ENCODE data around the gene SULT4A1.

GRCh38 chr22:43854121-43854785, 8.1 kb downstream of the SULT4A1 start:
- no peak for TF ChIP-seq CTCF (IDR thresholded peaks at IDR 0.05)
- TF ChIP-seq RAD21 (conservative IDR thresholded peaks at IDR 0.05 in 1 of 2, IDR thresholded peaks at IDR 0.05 in 1 of 2): no peak
- TF ChIP-seq USF2 (IDR thresholded peaks at IDR 0.05): no peak
- TF ChIP-seq POLR2A (IDR thresholded peaks at IDR 0.05; ENCODE audit: low read length): no peak
- no peak for TF ChIP-seq PHF8 (IDR thresholded peaks at IDR 0.05; ENCODE audit: borderline replicate concordance, low read depth)
- TF ChIP-seq, protein P1, sequence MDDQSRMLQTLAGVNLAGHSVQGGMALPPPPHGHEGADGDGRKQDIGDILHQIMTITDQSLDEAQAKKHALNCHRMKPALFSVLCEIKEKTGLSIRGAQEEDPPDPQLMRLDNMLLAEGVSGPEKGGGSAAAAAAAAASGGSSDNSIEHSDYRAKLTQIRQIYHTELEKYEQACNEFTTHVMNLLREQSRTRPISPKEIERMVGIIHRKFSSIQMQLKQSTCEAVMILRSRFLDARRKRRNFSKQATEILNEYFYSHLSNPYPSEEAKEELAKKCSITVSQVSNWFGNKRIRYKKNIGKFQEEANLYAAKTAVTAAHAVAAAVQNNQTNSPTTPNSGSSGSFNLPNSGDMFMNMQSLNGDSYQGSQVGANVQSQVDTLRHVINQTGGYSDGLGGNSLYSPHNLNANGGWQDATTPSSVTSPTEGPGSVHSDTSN (IDR thresholded peaks at IDR 0.05): no peak
- no peak for TF ChIP-seq MAZ (IDR thresholded peaks at IDR 0.05; ENCODE audit: borderline replicate concordance, low read depth, low read length)
- TF ChIP-seq ZFP36 (IDR thresholded peaks at IDR 0.05; ENCODE audit: borderline replicate concordance, partially characterized antibody): no peak
- TF ChIP-seq NFE2L2 (conservative IDR thresholded peaks at IDR 0.05; ENCODE audit: low read length): no peak
- no peak for TF ChIP-seq MAFK (IDR thresholded peaks at IDR 0.05; ENCODE audit: partially characterized antibody)
- no peak for TF ChIP-seq EP300 (IDR thresholded peaks at IDR 0.05)

All from A549 (cell line).